Measurements from ENCODE around the gene IFI16. TPM values are rescaled to one million over a fixed set of nuclear protein-coding genes. Genes with fewer than 3 reads are reported as not detected.

The IFI16 gene
- total and polyA plus RNA-seq, 10 of the 15 experiments (the other 5 are each of a cell fraction or from before 2014, with no cell fraction given), result 120 to 375 (median 188) TPM

GRCh38 chr1:159067699-159068621 lies 58.3 kb downstream of the IFI16 start (continued):
- TF ChIP-seq, protein P1, sequence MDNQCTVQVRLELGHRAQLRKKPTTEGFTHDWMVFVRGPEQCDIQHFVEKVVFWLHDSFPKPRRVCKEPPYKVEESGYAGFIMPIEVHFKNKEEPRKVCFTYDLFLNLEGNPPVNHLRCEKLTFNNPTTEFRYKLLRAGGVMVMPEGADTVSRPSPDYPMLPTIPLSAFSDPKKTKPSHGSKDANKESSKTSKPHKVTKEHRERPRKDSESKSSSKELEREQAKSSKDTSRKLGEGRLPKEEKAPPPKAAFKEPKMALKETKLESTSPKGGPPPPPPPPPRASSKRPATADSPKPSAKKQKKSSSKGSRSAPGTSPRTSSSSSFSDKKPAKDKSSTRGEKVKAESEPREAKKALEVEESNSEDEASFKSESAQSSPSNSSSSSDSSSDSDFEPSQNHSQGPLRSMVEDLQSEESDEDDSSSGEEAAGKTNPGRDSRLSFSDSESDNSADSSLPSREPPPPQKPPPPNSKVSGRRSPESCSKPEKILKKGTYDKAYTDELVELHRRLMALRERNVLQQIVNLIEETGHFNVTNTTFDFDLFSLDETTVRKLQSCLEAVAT (IDR thresholded peaks at IDR 0.05), result no peak
- peak; percentile 78 for TF ChIP-seq ATF7 (IDR thresholded peaks at IDR 0.05; ENCODE audit: low read depth)
- TF ChIP-seq, protein P2, sequence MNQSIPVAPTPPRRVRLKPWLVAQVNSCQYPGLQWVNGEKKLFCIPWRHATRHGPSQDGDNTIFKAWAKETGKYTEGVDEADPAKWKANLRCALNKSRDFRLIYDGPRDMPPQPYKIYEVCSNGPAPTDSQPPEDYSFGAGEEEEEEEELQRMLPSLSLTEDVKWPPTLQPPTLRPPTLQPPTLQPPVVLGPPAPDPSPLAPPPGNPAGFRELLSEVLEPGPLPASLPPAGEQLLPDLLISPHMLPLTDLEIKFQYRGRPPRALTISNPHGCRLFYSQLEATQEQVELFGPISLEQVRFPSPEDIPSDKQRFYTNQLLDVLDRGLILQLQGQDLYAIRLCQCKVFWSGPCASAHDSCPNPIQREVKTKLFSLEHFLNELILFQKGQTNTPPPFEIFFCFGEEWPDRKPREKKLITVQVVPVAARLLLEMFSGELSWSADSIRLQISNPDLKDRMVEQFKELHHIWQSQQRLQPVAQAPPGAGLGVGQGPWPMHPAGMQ (IDR thresholded peaks at IDR 0.05; ENCODE audit: borderline replicate concordance), result no peak
- no peak for TF ChIP-seq ZZZ3 (IDR thresholded peaks at IDR 0.05; ENCODE audit: control insufficient read depth, insufficient read length, low read depth)
- TF ChIP-seq RFX5 (IDR thresholded peaks at IDR 0.05; ENCODE audit: low read depth, low read length), result no peak
- no peak for TF ChIP-seq TCF12 (IDR thresholded peaks at IDR 0.05; ENCODE audit: low read depth, low read length)
- TF ChIP-seq NRF1 (conservative IDR thresholded peaks at IDR 0.05; ENCODE audit: low read depth, low read length), result no peak
- no peak for TF ChIP-seq SIX5 (IDR thresholded peaks at IDR 0.05; ENCODE audit: low read depth, low read length, severe bottlenecking)
- no peak for TF ChIP-seq SMAD5 (IDR thresholded peaks at IDR 0.05; ENCODE audit: low read depth)
- no peak for TF ChIP-seq HDAC2 (IDR thresholded peaks at IDR 0.05)
- TF ChIP-seq, protein P3, sequence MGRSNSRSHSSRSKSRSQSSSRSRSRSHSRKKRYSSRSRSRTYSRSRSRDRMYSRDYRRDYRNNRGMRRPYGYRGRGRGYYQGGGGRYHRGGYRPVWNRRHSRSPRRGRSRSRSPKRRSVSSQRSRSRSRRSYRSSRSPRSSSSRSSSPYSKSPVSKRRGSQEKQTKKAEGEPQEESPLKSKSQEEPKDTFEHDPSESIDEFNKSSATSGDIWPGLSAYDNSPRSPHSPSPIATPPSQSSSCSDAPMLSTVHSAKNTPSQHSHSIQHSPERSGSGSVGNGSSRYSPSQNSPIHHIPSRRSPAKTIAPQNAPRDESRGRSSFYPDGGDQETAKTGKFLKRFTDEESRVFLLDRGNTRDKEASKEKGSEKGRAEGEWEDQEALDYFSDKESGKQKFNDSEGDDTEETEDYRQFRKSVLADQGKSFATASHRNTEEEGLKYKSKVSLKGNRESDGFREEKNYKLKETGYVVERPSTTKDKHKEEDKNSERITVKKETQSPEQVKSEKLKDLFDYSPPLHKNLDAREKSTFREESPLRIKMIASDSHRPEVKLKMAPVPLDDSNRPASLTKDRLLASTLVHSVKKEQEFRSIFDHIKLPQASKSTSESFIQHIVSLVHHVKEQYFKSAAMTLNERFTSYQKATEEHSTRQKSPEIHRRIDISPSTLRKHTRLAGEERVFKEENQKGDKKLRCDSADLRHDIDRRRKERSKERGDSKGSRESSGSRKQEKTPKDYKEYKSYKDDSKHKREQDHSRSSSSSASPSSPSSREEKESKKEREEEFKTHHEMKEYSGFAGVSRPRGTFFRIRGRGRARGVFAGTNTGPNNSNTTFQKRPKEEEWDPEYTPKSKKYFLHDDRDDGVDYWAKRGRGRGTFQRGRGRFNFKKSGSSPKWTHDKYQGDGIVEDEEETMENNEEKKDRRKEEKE (IDR thresholded peaks at IDR 0.05), result no peak
- TF ChIP-seq HDGF (IDR thresholded peaks at IDR 0.05), result no peak
- TF ChIP-seq EED (IDR thresholded peaks at IDR 0.05; ENCODE audit: low read depth), result peak; percentile 82
- no peak for TF ChIP-seq ZSCAN29 (IDR thresholded peaks at IDR 0.05)
- no peak for TF ChIP-seq SIN3A (IDR thresholded peaks at IDR 0.05; ENCODE audit: low read depth, low read length)
- TF ChIP-seq PML (IDR thresholded peaks at IDR 0.05; ENCODE audit: low read length), result peak; percentile 75; the same call in 1 of the 2 replicates
- TF ChIP-seq BCL3 (IDR thresholded peaks at IDR 0.05; ENCODE audit: borderline replicate concordance, insufficient read depth, low read depth, low read length, poor library complexity, severe bottlenecking), result no peak
- no peak for TF ChIP-seq SUPT20H (IDR thresholded peaks at IDR 0.05; ENCODE audit: borderline replicate concordance, control insufficient read depth, low read depth, low read length)
- TF ChIP-seq ZBED1 (IDR thresholded peaks at IDR 0.05; ENCODE audit: borderline replicate concordance), result 0 out of 2 replicates have a peak, but pooled peaks have one; percentile 50
- TF ChIP-seq KAT2A (conservative IDR thresholded peaks at IDR 0.05; ENCODE audit: control insufficient read depth, low read depth, low read length), result no peak
- TF ChIP-seq JUND (IDR thresholded peaks at IDR 0.05; ENCODE audit: low read depth, low read length), result peak; percentile 64; the same call in 1 of the 2 replicates
- no peak for TF ChIP-seq STAT1 (conservative IDR thresholded peaks at IDR 0.05)
- peak; percentile 94 for TF ChIP-seq FOXM1 (IDR thresholded peaks at IDR 0.05; ENCODE audit: low read depth, low read length)
